ENCODE results near the gene CIAO2A. TPM values are rescaled to one million over a fixed set of nuclear protein-coding genes. Genes with fewer than 3 reads are reported as not detected.
A peak's percentile ranks its signal among the peaks of the same experiment; 100 is the strongest.

CIAO2A gene
- total RNA-seq, 2 donors from 2014 or later = 43.6 to 73.7 TPM

DNA sequence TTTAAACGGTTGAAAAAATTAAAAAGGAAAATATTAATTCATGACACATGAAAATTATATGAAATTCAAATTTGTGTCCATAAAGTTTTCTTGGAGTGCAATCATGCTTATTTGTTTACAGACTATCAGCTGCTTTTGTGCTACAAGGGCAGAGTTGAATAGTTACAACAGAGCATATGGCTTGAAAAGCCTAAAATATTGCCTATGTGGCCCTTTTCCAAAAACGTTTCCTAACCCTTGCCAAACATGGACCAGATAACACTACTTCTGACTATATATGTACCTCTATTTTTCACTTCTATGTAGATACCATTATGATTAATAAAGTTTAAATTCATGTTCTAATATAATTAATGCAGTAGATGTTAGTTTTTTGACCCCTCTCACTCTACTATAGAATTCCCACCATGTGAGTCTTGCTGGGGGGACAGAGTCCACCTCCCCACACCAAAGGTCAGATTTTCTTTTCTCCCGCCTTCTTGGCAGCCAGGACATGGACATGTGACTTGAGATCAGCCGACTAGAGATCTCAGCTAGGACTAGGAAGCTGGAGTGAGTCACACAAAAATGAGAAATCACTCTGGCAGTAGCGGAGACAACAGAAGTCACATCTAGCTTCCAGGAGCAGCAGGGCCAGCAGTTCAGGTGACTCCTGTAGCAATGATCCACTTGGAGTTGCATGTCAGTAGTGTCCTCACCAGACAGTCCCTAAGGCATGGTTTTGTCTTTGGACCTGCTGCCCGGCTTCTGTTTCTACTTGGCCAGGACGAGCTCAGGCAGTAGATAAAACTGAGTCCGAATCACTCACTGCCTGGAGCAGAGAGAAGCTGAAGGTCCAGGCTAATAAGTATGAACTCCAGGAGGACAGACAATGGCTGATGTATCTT, 22.4 kb downstream of the CIAO2A start:
- no peak for TF ChIP-seq CTCF (IDR thresholded peaks at IDR 0.05)
- H3K27ac ChIP-seq = peak overlapping the region; percentile 81
- peaks cover 0 to 31% of the 10 kb centered on the region in 2 donors for H3K4me1 ChIP-seq
- peak; percentile 73 for DNase-seq (ENCODE audit: low spot score)
- H3K36me3 ChIP-seq = peaks cover 30% of the 10 kb centered on the region
- H3K27me3 ChIP-seq = no peaks in the 10 kb centered on the region
- no peak overlapping the region for H3K4me3 ChIP-seq
- no peaks in the 10 kb centered on the region for H3K9me3 ChIP-seq

DNA sequence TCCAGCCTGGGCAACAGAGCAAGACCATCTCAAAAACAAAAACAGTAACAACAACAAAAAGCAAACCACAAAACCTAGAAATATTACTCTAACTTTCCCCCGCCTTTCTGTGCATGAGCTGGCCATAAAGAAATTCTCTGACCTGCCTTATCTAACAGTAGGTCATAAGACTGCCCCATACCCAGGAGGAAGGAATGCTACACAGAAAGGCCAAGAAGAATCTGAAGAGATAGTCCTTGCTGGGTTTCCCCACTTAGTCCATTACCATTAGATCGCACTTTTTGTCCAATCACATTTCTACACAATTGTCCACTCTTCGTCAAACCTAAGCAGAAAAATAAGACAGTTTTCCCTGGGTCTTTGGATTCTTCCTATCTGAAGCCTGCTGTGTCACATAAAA, 23.5 kb downstream of the CIAO2A start:
- DNase-seq (ENCODE audit: low spot score) = no peak
- no peak for TF ChIP-seq CTCF (IDR thresholded peaks at IDR 0.05)
- Histone ChIP-seq H3K36me3 (peaks cover 27% of the 10 kb centered on the region), H3K4me1 (peaks cover 0 to 31% of the 10 kb centered on the region in 2 donors), H3K4me3 (no peak overlapping the region), H3K27me3 (no peaks in the 10 kb centered on the region), H3K9me3 (no peaks in the 10 kb centered on the region), H3K27ac (peak overlapping the region in 1 of 2 donors; percentile 81)

GRCh38 chr15:64068133-64068532, 25.5 kb downstream of the CIAO2A start:
- peaks cover 0 to 31% of the 10 kb centered on the region in 2 donors for H3K4me1 ChIP-seq
- no peaks in the 10 kb centered on the region for H3K27me3 ChIP-seq
- no peak overlapping the region for H3K27ac ChIP-seq
- H3K9me3 ChIP-seq = no peaks in the 10 kb centered on the region
- DNase-seq (ENCODE audit: low spot score) = no peak
- no peak overlapping the region for H3K4me3 ChIP-seq
- H3K36me3 ChIP-seq = peaks cover 11% of the 10 kb centered on the region
- no peak for TF ChIP-seq CTCF (IDR thresholded peaks at IDR 0.05)

- peaks cover 9% of the 10 kb centered on the region for H3K36me3 ChIP-seq
- H3K27me3 ChIP-seq = no peaks in the 10 kb centered on the region
- H3K4me1 ChIP-seq = peaks cover 0 to 31% of the 10 kb centered on the region in 2 donors
- H3K9me3 ChIP-seq = no peaks in the 10 kb centered on the region
- H3K27ac ChIP-seq = no peak overlapping the region
- DNase-seq (ENCODE audit: low spot score) = no peak
- peak; percentile 54 to 93 for TF ChIP-seq CTCF (IDR thresholded peaks at IDR 0.05)
- H3K4me3 ChIP-seq = no peak overlapping the region
Measured at GRCh38 chr15:64067564-64068030, 26.0 kb downstream of the CIAO2A start.

- DNase-seq (ENCODE audit: low spot score) = no peak
- no peak overlapping the region for H3K4me3 ChIP-seq
- H3K27me3 ChIP-seq = no peaks in the 10 kb centered on the region
- H3K4me1 ChIP-seq = peaks cover 0 to 23% of the 10 kb centered on the region in 2 donors
- no peaks in the 10 kb centered on the region for H3K9me3 ChIP-seq
- TF ChIP-seq CTCF (IDR thresholded peaks at IDR 0.05) = no peak
- H3K36me3 ChIP-seq = peaks cover under 1% of the 10 kb centered on the region
- no peak overlapping the region for H3K27ac ChIP-seq
Measured at GRCh38 chr15:64066451-64066850, 27.2 kb downstream of the CIAO2A start.

Data from right atrium auricular region (tissue), 2 donors.